Measurements from ENCODE around the gene CAMK1D. TPM values are rescaled to one million over a fixed set of nuclear protein-coding genes. Genes with fewer than 3 reads are reported as not detected.
"Not testable (repeated sequence)": the region's sequence is repeated elsewhere in the genome, so short reads cannot be mapped to it uniquely, and the experiment has no call there.

The CAMK1D gene
- total RNA-seq, 2 experiments from 2014 or later: 7.5 to 9.0 TPM

DNA sequence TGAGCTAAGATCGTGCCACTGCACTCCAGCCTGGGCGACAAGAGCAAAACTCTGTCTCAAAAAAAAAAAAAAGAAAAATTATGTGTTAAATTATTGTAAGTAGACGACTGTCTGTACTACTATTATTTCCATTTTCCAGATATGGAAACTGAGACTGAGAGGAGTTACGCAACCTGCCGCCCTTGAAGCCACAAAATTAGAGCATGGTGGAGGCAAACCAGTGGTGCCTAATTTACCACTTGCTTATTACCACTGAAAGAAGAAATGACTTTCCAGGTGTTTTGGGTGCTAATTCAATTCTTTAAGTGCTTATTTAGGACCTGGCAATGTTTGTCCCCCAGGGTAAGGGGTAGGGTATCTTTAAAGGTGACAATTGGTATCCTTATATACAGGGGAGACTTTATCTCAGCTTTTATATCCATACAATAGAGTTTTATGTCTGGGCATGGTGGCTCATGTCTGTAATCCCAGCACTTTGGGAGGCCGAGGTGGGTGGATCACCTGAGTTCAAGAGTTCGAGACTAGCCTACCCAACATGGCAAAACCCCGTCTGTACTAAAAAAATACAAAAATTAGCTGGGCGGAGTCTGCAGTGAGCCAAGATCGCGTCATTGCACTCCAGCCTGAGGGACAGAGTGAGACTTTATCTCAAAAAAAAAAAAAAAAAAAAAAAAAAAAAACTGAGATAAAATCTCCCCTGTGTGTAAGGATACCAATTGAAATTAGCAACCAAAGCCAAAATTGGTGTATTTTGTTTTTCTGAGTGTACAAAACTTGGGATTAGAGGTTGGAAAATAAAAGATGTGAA is 16.6 kb upstream of the CAMK1D start:
- no peaks in the 10 kb centered on the region for H3K36me3 Mint-ChIP-seq

DNA sequence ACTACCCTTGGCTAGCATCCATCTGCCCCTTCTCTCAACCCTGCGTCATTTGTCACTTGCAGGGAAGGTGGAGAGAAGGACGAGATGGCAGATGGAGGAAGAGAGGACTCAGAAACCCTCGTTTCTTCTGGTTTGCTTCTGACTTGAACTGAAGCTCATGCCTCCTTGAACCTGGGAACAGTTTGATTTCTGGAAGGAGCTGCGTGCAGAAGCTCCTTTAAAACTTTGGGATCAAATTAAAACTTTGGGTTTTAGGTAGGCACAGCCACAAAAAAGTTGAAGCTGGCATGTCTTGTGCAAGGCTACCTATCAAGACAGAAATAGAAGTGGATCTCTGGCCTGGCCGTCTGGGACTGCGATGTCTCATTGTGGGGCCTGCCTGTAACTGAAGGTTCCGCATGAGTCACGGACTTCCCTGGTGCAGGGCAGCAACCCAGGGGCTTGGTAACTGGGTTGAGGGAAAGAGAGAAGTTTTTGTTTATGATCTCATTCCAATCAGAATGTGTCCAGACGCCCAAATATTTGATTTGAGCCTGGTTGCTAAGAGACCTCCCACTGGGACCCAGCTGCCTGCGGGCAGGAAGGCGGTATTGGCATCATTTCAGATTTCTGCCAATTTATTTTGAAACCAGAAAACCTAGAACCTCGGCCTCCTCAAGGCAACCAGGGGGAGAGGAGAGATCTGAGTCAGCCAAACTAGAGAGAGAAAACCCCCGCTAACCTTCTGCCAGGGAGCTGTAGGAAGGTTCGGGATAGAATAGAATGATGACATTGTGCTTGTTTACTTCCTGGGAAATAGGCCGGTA is 15.8 kb upstream of the CAMK1D start:
- H3K27me3 Mint-ChIP-seq: peaks cover 4% of the 10 kb centered on the region
- H3K27ac Mint-ChIP-seq: no peak overlapping the region
- ATAC-seq (ENCODE audit: low read depth) (no peak), DNase-seq (no peak)
- no peak overlapping the region for H3K4me3 Mint-ChIP-seq
- H3K4me1 Mint-ChIP-seq: no peaks in the 10 kb centered on the region
- no peaks in the 10 kb centered on the region for H3K36me3 Mint-ChIP-seq
- POLR2A ChIA-PET: no interaction called here
- no peaks in the 10 kb centered on the region for H3K9me3 Mint-ChIP-seq

More for the DNA sequence above, 16.6 kb upstream of the CAMK1D start:
- no peak overlapping the region for H3K4me3 Mint-ChIP-seq
- H3K27ac Mint-ChIP-seq: no peak overlapping the region
- H3K27me3 Mint-ChIP-seq: peaks cover 4% of the 10 kb centered on the region
- no peak for ATAC-seq (ENCODE audit: low read depth)
- no peaks in the 10 kb centered on the region for H3K4me1 Mint-ChIP-seq
- POLR2A ChIA-PET: no interaction called here
- H3K9me3 Mint-ChIP-seq: no peaks in the 10 kb centered on the region
- no peak for DNase-seq

DNA sequence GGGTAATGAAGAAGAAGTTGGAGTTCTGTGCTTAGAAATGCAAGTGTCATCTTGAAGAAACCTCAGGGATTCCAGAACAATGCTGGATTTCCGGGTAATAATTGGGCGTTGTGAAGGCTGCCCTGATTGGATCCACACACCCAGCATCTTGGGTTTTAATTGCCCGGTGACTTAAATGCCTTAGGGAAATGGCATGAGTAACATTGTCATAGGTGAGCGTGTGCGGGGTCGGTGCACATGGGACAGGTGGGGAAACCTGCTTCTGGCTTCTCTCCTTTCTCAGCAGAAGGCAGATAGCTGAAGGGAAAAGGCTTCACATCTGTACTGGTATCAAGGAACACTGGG is 15.2 kb upstream of the CAMK1D start:
- Mint-ChIP-seq H3K4me3 (no peak overlapping the region), H3K27ac (no peak overlapping the region), H3K36me3 (no peaks in the 10 kb centered on the region), H3K27me3 (peaks cover 4% of the 10 kb centered on the region), H3K9me3 (no peaks in the 10 kb centered on the region), H3K4me1 (no peaks in the 10 kb centered on the region)
- POLR2A ChIA-PET: no interaction called here
- ATAC-seq (ENCODE audit: low read depth) (no peak), DNase-seq (no peak)

DNA sequence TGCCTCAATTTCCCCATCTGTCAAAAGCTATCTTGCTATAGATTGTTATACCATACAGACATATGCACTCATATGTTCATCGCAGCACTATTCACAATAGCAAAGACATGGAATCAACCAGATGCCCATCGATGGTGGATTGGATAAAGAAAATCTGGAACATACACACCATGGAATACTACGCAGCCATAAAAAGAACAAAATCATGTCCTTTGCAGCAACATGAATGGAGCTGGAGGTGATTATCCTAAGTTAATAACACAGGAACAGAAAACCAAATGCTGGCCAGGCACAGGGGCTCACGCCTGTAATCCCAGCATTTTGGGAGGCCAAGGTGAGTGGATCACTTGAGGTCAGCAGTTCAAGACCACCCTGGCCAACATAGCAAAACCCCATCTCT is 14.2 kb upstream of the CAMK1D start:
- ATAC-seq (ENCODE audit: low read depth); DNase-seq; H3K4me1 Mint-ChIP-seq; H3K27me3 Mint-ChIP-seq; H3K4me3 Mint-ChIP-seq; H3K36me3 Mint-ChIP-seq; POLR2A ChIA-PET; H3K9me3 Mint-ChIP-seq; H3K27ac Mint-ChIP-seq: not testable (repeated sequence)

DNA sequence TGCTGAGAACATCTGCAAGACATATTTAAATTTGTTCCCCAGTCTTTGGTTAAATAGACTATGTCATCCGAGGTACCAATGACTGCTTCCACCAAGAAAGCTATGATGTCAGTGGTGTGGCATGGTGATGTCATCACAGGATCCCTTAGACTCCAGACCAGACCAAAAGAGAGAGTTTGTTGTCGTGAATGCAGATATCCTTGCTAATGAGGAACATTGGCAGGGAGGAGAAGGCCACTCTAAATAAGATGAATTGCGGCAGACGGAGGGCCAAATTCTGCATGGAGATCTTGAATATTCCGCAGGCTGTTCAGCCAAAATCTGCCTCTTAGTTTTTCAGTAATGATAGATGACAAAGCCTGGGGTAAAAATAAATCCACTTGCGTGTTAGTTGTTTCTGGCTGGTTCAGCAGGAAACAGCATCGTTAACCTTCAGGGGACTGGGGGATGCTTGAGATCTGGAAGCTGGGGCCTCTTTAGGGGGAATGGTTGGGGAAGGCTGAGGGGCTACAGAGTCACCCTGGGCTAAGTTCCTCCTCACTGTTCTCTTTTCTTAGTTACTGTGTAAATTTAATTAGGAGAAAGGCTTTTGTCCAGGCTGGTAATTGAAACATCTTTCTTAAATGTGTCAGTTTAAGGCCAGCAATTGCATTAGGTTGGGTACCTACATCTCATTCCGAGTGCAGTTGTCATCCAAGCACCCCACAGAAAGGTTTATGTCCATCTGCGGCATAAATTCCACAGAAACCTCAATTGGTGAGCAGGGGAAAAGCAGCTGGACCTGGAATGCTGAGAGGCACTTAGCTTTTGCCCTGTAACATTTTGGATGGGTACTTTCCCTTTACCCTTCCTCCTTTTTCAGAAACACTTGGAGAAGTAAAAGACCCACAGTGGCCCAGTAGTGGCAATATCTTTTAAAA is 11.6 kb upstream of the CAMK1D start:
- H3K27ac Mint-ChIP-seq: no peak overlapping the region
- ATAC-seq (ENCODE audit: low read depth) (no peak), DNase-seq (no peak)
- no peaks in the 10 kb centered on the region for H3K9me3 Mint-ChIP-seq
- peaks cover 7% of the 10 kb centered on the region for H3K27me3 Mint-ChIP-seq
- POLR2A ChIA-PET: no interaction called here
- H3K4me3 Mint-ChIP-seq: no peak overlapping the region
- peaks cover 3% of the 10 kb centered on the region for H3K4me1 Mint-ChIP-seq
- H3K36me3 Mint-ChIP-seq: no peaks in the 10 kb centered on the region

DNA sequence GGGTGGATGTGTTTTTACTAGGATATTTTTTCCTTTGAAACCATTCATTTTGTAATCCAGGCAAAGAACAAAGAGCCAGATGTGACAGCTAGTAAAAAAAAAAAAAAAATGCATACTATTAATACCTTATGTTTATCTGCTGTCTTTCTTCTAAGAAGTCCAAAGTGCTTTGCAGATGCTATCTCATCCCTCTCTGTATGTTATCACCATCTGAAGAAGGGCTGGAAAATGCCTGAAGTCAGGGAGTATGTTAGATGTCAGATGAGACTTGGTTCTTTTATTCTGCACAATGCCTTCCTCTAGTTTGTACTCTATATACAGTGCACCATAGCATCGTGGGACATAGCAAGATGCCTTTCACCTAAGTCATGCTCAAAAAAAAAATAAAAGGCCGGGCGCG is 10.4 kb upstream of the CAMK1D start:
- Mint-ChIP-seq H3K36me3 (no peaks in the 10 kb centered on the region), H3K4me3 (no peak overlapping the region), H3K9me3 (peaks cover 3% of the 10 kb centered on the region), H3K27ac (no peak overlapping the region), H3K4me1 (peaks cover 3% of the 10 kb centered on the region), H3K27me3 (peaks cover 7% of the 10 kb centered on the region)
- no peak for DNase-seq
- ATAC-seq (ENCODE audit: low read depth): no peak
- POLR2A ChIA-PET: interaction anchor here (0.5 kb wide), 1 partner anchor 215 kb away, joined by 3 read pairs; no protein-coding TSS in a partner anchor

DNA sequence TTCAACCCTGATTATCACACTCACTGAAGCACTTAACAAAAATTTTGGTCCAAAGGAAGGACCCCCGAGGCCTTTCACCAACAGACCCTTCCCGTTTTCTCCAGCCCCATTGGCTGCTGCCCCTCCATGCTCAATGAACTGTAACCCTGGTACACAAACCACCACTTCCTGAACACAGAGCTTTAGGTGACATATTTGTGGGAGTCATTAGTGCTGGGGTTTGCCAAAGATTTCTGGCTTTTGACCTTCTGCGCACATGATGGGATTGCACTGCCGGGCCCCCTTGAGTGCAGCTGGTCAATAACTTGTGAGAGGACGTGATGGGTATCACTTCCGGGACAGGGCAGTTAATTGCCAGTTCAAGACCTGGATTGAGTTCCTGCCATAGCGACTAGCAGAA is 9.0 kb upstream of the CAMK1D start:
- POLR2A ChIA-PET: no interaction called here
- Mint-ChIP-seq H3K27me3 (peaks cover 16% of the 10 kb centered on the region), H3K9me3 (peaks cover 3% of the 10 kb centered on the region), H3K27ac (no peak overlapping the region), H3K4me3 (no peak overlapping the region), H3K4me1 (peaks cover 3% of the 10 kb centered on the region), H3K36me3 (no peaks in the 10 kb centered on the region)
- DNase-seq: no peak
- no peak for ATAC-seq (ENCODE audit: low read depth)

DNA sequence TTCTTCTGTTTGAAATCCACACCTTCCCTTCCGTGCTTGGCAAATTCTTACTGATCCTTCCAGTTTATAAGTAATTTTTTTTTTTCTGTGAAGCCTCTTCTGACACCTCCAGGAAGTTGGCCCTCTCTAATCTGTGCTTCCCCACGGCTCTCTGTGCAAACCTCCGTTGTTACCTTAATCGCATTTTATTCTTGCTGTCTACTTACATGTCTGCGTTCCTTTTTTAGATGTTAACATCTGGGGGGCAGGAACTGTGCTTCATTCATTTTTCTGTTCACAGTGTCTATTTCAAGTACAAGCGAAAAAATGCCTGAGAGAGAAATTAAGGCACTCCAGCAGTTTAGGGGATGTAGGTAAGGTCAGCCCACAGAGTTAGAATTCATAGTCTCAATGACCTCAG is 8.4 kb upstream of the CAMK1D start:
- H3K4me3 Mint-ChIP-seq: no peak overlapping the region
- H3K27ac Mint-ChIP-seq: no peak overlapping the region
- peaks cover 3% of the 10 kb centered on the region for H3K4me1 Mint-ChIP-seq
- no peaks in the 10 kb centered on the region for H3K36me3 Mint-ChIP-seq
- DNase-seq (no peak), ATAC-seq (ENCODE audit: low read depth) (no peak)
- POLR2A ChIA-PET: no interaction called here
- H3K9me3 Mint-ChIP-seq: peaks cover 3% of the 10 kb centered on the region
- H3K27me3 Mint-ChIP-seq: peaks cover 16% of the 10 kb centered on the region

DNA sequence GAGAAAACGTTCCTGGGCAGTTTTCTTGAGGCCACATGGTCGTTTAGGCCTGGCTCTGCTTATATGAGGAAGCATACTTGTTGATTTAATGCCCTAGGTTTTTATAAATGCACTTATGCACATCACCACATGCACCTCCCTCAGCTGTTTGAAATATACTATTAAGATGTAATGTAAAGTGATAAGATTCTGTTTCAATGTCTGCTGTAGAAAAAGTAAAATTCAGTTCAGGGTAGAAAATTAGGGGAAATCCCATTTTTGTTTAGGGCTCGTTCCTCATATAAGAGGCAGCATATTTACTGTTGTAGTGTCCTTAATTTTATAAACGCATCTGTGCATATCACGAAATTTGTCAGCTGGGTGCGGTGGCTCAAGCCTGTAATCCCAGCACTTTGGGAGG is 7.8 kb upstream of the CAMK1D start:
- ATAC-seq (ENCODE audit: low read depth) (no peak), DNase-seq (no peak)
- no peaks in the 10 kb centered on the region for H3K36me3 Mint-ChIP-seq
- peaks cover 3% of the 10 kb centered on the region for H3K4me1 Mint-ChIP-seq
- no peak overlapping the region for H3K27ac Mint-ChIP-seq
- H3K9me3 Mint-ChIP-seq: peaks cover 3% of the 10 kb centered on the region
- POLR2A ChIA-PET: no interaction called here
- H3K27me3 Mint-ChIP-seq: peaks cover 15% of the 10 kb centered on the region
- H3K4me3 Mint-ChIP-seq: no peak overlapping the region

DNA sequence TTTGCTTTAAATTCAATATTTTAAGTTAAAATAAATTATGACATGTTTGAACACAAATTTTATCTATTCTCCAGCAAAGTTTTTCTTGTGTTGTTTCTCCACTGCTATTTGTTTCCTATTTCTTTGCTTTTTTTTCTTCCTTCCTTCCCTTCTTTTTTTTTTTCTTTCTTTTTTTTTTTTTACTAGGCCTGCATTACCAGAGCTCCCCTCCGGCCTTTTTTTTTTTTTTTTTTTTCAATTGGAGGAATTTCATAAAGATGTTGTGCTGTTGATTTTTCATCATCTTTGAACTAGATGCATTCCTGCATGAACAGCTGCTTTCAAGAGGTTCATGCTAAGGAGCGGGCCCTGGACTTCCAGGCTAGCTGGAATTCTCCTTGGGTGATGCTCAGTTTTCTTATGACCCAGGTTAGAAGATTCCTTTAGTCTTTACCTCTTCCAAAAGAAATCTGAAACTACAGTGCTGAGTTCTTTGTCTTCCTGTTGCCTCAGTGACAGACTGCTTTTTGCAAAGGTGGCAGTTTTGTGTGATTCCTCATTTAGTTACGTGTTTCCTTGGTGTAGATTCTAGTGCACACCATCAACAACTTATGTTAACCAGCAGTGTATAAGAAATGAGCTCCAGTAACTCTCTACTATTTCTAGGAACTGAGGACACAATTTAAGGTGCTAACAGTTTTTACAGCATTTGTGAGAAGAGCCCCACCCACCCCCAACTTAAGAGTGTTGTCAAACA is 4.8 kb upstream of the CAMK1D start:
- H3K27me3 Mint-ChIP-seq: peaks cover 29% of the 10 kb centered on the region
- H3K9me3 Mint-ChIP-seq: peaks cover 3% of the 10 kb centered on the region
- no peak overlapping the region for H3K27ac Mint-ChIP-seq
- ATAC-seq (ENCODE audit: low read depth) (no peak), DNase-seq (no peak)
- H3K36me3 Mint-ChIP-seq: no peaks in the 10 kb centered on the region
- no peak overlapping the region for H3K4me3 Mint-ChIP-seq
- POLR2A ChIA-PET: no interaction called here
- H3K4me1 Mint-ChIP-seq: peaks cover 11% of the 10 kb centered on the region

DNA sequence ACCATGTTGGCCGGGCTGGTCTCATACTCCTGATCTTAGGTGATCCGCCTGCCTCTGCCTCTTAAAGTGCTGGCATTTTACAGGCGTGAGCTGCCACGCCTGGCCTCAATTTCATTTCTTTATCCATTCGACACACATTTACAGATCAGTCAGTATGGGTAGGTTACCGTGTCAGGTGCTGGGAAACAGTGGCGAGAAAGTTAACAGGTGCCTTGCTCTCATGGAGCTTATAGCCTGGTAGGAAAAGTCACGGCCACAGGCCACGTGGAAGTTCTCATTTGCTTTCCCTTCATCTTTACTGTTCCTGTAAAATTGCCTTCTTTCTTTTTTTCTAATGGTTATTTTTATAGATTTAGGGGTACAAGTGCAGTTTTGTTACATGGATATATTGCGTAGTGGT is 2.6 kb upstream of the CAMK1D start:
- DNase-seq: no peak
- Mint-ChIP-seq H3K4me3 (no peak overlapping the region), H3K27me3 (peaks cover 31% of the 10 kb centered on the region), H3K9me3 (peaks cover 3% of the 10 kb centered on the region), H3K4me1 (peaks cover 20% of the 10 kb centered on the region), H3K36me3 (no peaks in the 10 kb centered on the region), H3K27ac (no peak overlapping the region)
- ATAC-seq (ENCODE audit: low read depth): no peak
- POLR2A ChIA-PET: no interaction called here

DNA sequence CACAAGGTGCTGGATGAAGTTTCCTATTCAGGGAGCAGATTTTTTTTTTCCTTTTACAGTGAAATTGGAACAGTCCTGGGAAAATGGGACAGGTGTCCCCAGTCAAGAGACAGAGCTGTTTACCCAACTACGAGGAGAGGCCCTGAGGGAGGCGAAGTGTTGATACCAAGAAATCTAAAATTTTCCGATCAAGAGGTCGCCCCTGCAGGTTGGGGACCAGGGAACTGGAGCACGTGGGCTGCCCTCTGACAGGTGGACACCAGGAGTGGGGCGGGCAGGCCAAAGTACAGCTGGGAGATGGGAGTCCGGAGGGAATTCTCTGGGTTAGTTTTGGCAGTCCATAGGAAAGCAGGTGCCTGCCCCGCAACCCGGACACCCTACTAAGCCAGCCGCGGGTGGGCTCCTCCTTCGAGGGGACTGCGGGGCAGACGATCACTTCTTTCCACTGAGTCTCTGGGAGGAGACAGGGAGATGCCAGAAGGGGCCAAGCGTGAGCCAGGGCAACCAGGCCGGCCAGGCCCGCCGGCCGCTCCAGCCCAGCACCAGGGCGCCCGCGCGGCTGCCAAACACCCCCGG is 965 bp upstream of the CAMK1D start:
- peak overlapping the region; percentile 75 for H3K4me3 Mint-ChIP-seq
- POLR2A ChIA-PET: interaction anchor here (0.6 to 1.4 kb wide), 4 partner anchors 8 to 153 kb away, joined by 3 to 6 read pairs (median 4); partner anchors contain the start of gene NUDT5
- H3K27me3 Mint-ChIP-seq: peaks cover 30% of the 10 kb centered on the region
- H3K9me3 Mint-ChIP-seq: peaks cover 2% of the 10 kb centered on the region
- DNase-seq (no peak), ATAC-seq (ENCODE audit: low read depth) (no peak)
- peaks cover 23% of the 10 kb centered on the region for H3K4me1 Mint-ChIP-seq
- H3K36me3 Mint-ChIP-seq: no peaks in the 10 kb centered on the region
- H3K27ac Mint-ChIP-seq: peak overlapping the region; percentile 80
